GM12891 (cell line): Measurements from ENCODE around the gene NEGR1.

Source experiments
- PAX5 ChIP-seq: IDR thresholded peaks from 2 replicates; pipeline ENCODE4 v1.6.1; 2011; ENCODE audit warnings: low read length, moderate library complexity, mild to moderate bottlenecking; ENCODE audit not compliant: insufficient read depth, severe bottlenecking
- POLR2A ChIP-seq: IDR thresholded peaks from 2 replicates; pipeline ENCODE4 v1.6.1; 2011; ENCODE audit warnings: low read depth, low read length, control low read depth
- POLR2AphosphoS5 ChIP-seq: IDR thresholded peaks from 2 replicates; pipeline ENCODE4 v1.6.1; 2011; ENCODE audit warnings: low read depth, low read length, control low read depth
- SPI1 ChIP-seq: IDR thresholded peaks from 2 replicates; pipeline ENCODE4 v1.6.1; 2011; ENCODE audit warnings: low read depth, low read length, control low read depth
- TAF1 ChIP-seq: IDR thresholded peaks from 2 replicates; pipeline ENCODE4 v1.6.1; 2011; ENCODE audit warnings: low read depth, low read length, control low read depth

GRCh38 chr1:71689635-71690034, 592.7 kb downstream of the NEGR1 start:
- TF ChIP-seq TAF1 (no peak), POLR2A (no peak), POLR2AphosphoS5 (no peak), SPI1 (no peak), PAX5 (no peak)
